Stimulated activated CD8-positive, alpha-beta memory T cell treated with anti-CD3 and anti-CD28 coated beads, Interleukin-4, amount 100 ng/mL, for 1 hour (primary cell): ENCODE results near the gene RFK.
A peak's percentile ranks its signal among the peaks of the same experiment; 100 is the strongest.
"Not testable (repeated sequence)": the region's sequence is repeated elsewhere in the genome, so short reads cannot be mapped to it uniquely, and the experiment has no call there.

ENCODE experiments used
- DNase-seq, 2 donors: peaks; one replicate each; pipeline ENCODE4 v3.0.0-alpha.2; 2020; ENCODE audit warnings: low read depth in 2 of 2, low spot score in 1 of 2

The RFK gene

GRCh38 chr9:76394195-76394959 is at the start of gene RFK:
RFK (minus strand) TSS chr9:76394426; CDS start chr9:76394171, 255 bp downstream.
- DNase-seq: peak; percentile 85 to 87

DNA sequence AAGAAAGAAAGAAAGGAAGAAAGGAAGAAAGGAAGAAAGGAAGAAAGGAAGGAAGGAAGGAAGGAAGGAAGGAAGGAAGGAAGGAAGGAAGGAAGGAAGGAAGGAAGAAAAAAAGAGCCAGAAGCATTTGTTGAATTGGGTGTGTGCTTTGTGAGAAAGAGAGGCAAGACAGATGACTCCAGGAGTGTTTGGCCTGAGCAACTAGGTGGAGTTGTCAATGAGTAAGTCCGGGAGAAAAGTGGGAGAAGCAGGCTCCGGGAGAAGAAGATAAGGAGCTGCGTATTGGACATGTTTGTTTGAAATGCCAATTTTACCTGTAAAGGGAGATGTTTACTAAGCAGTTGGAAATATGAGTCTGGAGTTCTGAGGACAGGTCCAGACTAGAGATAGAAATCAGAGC is 49.7 kb upstream of the RFK start:
- no peak for DNase-seq

DNA sequence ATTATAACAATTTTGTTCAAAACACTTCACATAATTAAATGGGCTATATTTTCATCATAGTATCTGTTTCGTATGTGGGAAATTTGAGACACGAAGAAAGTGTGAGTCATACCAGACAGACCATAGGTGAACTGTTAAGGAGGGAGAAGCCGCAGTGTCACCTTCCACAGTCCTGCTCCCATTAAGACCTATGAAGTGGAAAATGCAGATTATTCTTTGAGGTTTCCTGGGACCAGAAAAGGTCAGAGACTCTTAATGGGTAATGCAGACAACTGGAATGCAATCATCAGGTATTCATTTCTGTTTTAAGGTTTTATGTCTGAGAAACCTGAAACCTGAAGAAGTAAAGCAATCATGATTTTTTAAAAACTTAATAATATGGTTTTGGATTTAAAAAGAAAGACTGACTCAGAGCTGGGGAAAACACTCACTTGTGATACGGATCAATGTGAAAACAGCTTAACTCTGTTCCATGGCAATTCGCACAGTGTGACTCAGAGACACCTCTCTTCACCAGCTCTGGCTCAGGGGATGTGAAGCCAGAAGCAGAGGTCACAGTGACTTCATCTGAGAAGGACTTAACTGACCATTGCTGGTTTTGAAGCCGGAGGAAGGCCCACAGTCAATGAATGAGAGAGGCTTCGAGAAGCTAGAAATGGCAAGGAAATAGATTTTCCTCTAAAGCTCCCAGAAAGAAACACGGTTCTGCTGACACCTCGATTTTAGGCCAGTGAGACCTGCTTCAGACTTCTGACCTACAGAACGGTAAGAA is 47.5 kb upstream of the RFK start:
- DNase-seq: no peak

- no peak for DNase-seq
These were observed 44.8 kb upstream of the RFK start for GRCh38 chr9:76438841-76439588.

GRCh38 chr9:76437017-76437699 is 42.9 kb upstream of the RFK start:
- DNase-seq: not testable (repeated sequence)

DNA sequence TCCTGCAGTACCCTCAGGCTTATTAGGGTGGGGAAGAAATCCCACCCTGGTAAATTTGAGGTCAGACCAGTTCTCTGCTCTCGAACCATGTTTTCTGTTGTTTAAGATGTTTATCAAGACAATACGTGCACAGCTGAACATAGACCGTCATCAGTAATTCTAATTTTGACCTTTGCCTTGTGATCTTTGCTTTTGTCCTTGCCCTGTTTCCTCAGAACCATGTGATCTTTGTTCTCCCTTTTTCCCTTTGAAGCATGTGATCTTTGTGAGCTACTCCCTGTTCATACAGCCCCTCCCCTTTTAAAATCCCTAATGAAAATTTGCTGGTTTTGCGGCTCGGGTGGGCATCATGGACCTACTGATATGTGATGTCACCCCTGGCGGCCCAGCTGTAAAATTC is 40.7 kb upstream of the RFK start:
- not testable (repeated sequence) for DNase-seq

DNA sequence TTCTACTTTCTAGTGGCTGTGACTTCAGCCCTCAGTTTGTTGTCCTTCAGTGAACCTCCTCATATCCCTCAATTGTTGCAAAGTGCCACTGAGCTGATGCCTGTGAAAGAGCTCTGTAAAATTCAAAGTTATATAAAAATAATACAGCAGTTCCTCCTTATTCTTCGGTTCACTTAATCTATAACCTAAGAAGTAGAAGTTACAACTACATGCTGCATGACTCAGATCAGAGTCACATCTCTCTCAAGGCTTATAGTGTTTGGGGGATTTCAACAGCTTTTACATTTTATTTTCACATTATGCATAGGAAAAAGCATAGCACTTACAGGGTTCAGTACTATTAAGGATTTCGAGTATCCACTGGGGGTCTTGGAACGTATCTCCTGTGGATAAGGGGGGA is 39.6 kb upstream of the RFK start:
- no peak for DNase-seq

DNA sequence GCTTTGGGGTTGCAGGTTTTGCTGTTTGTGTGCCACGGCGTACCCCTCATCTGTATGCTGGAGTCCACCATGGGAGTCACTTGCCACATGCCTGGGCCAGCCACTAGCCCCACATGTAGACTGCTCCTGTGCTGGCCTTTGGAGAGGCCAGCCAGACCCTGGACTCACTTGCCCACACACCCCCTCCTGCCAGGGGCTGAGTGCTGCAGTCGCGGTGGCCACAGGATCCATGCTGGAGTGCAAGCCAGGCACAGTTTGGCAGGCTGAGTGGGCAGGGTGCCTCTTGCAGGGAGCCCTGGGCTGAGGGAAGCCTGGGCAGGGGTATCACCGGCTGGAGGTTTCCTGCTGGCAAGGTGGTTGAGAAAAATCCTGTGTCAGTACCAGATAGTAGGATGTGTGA is 39.2 kb upstream of the RFK start:
- DNase-seq: no peak

DNA sequence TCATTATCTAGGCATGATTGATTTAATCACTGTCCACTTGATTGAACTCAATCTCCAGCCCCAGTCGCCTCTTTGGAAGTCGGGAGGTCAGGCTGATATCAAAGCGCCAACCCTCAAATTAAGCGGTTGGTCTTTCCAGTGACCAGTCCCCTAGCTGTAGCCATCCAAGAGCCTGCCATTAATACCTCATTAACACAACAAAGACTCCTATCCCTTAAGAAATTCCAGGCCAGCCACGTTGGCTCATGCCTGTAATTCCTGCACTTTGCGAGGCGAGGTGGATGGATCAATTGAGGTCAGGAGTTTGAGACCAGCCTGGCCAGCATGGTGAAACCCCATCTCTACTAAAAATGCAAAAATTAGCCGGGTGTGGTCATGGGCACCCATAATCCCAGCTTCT is 37.4 kb upstream of the RFK start:
- no peak for DNase-seq

DNA sequence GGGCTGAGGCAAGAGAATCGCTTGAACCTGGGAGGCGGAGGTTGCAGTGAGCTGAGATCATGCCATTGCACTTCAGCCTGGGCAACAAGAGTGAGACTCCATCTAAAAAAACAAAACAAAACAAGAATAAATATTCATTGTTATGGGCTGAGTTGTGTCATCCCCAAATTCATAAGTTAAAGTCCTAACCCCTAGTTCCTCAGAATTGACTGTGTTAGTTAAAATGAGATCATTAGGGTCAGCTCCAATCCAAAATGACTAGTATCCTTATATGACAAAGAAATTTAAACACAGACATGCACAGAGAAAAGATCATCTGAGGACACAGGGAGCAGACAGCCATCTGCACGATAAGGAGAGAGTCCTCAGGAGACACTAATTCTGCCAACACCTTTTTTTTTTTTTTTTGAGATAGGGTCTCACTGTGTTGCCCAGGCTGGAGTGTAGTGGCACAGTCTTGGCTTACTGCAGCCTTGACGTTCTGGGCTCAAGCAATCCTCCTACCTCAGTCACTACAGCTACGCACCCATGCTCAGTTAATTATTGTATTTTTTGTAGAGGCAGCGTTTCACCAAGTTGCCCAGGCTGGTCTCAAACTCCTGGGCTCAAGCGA is 32.7 kb upstream of the RFK start:
- no peak for DNase-seq

DNA sequence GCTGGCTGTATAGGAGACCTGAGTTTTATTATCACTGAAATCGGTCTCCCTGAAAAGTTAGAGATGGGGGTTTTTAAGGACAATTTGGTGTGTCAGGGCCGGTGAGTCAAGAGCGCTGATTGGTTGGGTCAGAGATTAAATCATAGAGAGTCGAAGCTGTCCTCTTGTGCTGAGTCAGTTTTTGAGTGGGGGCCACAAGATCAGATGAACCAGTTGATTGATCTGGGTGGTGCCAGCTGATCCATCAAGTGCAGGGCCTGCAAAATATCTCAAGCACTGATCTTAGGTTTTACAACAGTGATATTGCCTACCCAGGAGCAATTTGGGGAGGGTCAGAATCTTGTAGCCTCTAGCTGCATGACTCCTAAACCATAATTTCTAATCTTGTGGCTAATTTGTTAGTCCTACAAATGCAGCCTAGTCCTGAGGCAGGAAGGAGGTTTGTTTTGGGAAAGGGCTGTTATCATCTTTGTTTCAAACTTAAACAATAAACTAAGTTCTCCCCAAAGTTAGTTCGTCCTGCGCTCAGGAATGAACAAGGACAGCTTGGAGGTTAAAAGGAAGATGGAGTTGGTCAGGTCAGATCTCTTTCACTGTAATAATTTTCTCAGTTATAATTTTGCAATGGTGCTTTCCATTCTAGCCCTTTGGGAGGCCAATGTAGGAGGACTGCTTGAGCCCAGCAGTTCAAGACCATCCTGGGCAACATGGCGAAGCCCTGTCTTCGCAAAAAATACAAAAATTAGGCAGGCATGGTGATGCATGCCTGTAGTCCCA is 31.6 kb upstream of the RFK start:
- DNase-seq: no peak

DNA sequence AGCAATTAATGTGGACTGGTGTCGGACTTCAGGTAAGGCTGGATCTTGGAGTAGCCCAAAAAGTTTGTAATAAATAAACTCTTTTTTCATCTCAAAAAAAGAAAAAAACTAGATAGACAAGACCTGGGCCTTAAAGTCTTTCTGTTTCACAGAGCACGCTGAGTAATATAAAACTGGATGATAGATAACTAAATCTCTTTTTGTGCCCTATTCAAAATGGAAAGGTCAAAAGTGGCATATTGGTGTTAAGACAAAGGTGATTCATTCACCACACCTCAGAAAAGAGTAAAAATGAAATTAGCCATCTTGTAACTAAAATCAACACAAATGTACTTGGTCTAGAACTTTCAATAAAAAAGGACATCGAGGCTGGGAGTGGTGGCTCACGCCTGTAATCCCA is 30.3 kb upstream of the RFK start:
- no peak for DNase-seq

DNA sequence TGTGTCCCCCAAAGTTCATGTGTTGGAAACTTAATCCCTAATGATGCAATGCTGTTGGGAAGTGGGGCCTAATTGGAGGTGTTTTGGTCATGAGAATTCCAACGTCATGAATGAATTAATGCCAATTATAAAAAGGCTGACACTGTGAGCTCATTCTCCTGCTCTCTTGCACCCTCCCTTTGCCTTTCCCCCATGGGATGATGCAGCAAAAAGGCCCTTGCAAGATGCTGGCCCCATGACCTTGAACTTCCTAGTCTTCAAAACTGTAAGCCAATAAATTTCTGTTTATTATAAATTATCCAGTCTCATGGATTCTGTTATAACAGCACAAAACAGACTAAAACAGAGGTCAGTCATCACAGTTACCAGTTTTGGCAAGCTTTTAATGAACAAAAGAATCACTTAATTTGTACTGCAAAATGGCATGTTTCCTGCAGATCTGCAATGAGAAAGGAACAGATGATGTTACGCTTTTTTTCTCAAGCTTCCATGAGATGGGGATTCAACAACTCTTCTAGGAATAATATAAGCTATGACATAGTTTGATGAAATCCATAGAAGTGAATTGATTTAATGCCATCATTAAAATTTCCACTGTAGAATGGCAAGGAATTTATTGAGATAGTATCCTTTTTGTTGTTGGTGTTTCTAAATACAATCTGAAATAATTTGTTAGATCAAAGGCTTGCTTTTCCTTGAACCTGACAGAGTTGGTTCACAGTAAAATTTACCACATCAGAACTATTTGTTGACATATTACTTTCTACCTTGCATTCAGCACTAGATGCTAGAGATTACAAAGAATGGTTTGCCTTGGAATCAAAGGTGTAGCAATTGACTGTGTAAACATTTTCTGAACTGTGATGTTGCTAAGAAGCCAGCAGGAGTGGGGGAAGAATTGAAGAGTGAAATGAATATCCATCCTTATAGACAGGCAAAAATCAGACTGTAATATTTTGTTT is 29.3 kb upstream of the RFK start:
- no peak for DNase-seq

- DNase-seq: no peak
These were observed 25.7 kb upstream of the RFK start for GRCh38 chr9:76419782-76420380.

GRCh38 chr9:76417394-76417793 is 23.2 kb upstream of the RFK start:
- no peak for DNase-seq

- no peak for DNase-seq
These were observed 21.5 kb upstream of the RFK start for GRCh38 chr9:76415731-76416130.

DNA sequence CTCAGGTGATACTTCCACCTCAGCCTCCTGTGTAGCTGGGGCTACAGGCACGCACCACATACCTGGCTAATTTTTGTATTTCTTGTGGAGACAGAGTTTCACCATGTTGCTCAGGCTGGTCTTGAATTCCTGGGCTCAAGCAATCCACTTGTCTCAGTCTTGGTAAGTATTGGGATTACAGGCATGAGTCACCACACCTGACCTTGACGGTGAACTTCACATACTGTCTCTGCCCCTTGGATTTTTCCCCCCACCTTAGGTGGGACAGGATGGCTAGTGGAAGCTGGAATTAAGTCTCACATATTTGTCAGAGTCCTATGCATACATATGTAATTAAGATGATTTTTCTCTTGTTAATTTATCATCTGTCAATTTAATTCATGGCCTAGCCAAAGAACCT is 20.9 kb upstream of the RFK start:
- DNase-seq: no peak

- DNase-seq: no peak
These were observed 20.4 kb upstream of the RFK start for GRCh38 chr9:76414661-76415060.

GRCh38 chr9:76413658-76414057 is 19.4 kb upstream of the RFK start:
- DNase-seq: no peak
